ENCODE results near the gene TRIM43.
"Not testable (repeated sequence)": the region's sequence is repeated elsewhere in the genome, so short reads cannot be mapped to it uniquely, and the experiment has no call there.

DNA sequence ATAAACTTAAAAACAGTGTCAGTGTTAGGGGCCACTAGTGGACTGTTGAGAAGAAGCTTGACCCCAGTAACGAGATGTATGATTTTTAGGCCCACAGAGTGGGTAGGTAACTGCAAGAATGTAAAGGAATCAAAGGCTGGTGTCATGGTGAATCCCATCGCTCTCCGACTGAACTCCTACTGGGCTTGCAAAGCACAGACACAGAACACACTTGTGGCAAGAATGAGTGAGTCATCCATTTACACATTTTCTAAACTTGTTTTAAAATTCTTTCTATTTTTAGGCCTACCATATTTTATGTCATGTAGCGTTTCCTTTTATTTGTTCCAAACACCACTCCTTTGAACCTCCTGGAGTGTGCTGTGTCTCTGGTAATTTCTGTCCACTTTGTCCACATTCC lies 51.1 kb downstream of the TRIM43 start:
- TF ChIP-seq, protein P1, sequence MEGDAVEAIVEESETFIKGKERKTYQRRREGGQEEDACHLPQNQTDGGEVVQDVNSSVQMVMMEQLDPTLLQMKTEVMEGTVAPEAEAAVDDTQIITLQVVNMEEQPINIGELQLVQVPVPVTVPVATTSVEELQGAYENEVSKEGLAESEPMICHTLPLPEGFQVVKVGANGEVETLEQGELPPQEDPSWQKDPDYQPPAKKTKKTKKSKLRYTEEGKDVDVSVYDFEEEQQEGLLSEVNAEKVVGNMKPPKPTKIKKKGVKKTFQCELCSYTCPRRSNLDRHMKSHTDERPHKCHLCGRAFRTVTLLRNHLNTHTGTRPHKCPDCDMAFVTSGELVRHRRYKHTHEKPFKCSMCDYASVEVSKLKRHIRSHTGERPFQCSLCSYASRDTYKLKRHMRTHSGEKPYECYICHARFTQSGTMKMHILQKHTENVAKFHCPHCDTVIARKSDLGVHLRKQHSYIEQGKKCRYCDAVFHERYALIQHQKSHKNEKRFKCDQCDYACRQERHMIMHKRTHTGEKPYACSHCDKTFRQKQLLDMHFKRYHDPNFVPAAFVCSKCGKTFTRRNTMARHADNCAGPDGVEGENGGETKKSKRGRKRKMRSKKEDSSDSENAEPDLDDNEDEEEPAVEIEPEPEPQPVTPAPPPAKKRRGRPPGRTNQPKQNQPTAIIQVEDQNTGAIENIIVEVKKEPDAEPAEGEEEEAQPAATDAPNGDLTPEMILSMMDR (conservative IDR thresholded peaks at IDR 0.05 in 1 of 2, IDR thresholded peaks at IDR 0.05 in 1 of 2; ENCODE audit: low read depth in 1 of 2, low read length in 2 of 2): not testable (repeated sequence)
- TF ChIP-seq EZH2 (IDR thresholded peaks at IDR 0.05; ENCODE audit: low read length, missing control alignments): not testable (repeated sequence)
